IPS-18c (cell line): ENCODE measurements around the gene TMCC2.
"Not testable (repeated sequence)": the region's sequence is repeated elsewhere in the genome, so short reads cannot be mapped to it uniquely, and the experiment has no call there.

Experiments
- H3K4me3 ChIP-seq: 2 replicates; pipeline ENCODE4 v1.7.0; 2013; ENCODE audit warnings: low read depth, mild to moderate bottlenecking, low read length, moderate library complexity; ENCODE audit not compliant: insufficient read depth
- H3K9me3 ChIP-seq: one replicate; pipeline ENCODE4 v1.6.1; 2013; ENCODE audit warnings: mild to moderate bottlenecking, low read length, moderate library complexity; ENCODE audit not compliant: control insufficient read depth, insufficient read depth

TMCC2 gene

GRCh38 chr1:205232945-205233397, 5.2 kb downstream of the TMCC2 start:
- Histone ChIP-seq H3K9me3 (no peaks in the 10 kb centered on the region), H3K4me3 (no peak overlapping the region)

- not testable (repeated sequence) for H3K4me3 ChIP-seq, H3K9me3 ChIP-seq
These were observed 6.2 kb downstream of the TMCC2 start for GRCh38 chr1:205233986-205234385.

- Histone ChIP-seq H3K4me3 (no peak overlapping the region), H3K9me3 (no peaks in the 10 kb centered on the region)
These were observed 8.2 kb downstream of the TMCC2 start for GRCh38 chr1:205235951-205236350.

- H3K9me3 ChIP-seq = no peaks in the 10 kb centered on the region
- no peak overlapping the region for H3K4me3 ChIP-seq
These were observed 8.8 kb downstream of the TMCC2 start for GRCh38 chr1:205236526-205236925.

- Histone ChIP-seq H3K9me3 (no peaks in the 10 kb centered on the region), H3K4me3 (no peak overlapping the region)
These were observed 9.3 kb downstream of the TMCC2 start for GRCh38 chr1:205236951-205237475.

GRCh38 chr1:205237526-205238484, 10.1 kb downstream of the TMCC2 start:
- no peak overlapping the region for H3K4me3 ChIP-seq
- no peaks in the 10 kb centered on the region for H3K9me3 ChIP-seq

- no peaks in the 10 kb centered on the region for H3K9me3 ChIP-seq
- no peak overlapping the region for H3K4me3 ChIP-seq
These were observed 11.3 kb downstream of the TMCC2 start for GRCh38 chr1:205239078-205239477.

GRCh38 chr1:205240118-205240517, 12.4 kb downstream of the TMCC2 start:
- no peak overlapping the region for H3K4me3 ChIP-seq
- no peaks in the 10 kb centered on the region for H3K9me3 ChIP-seq

- no peaks in the 10 kb centered on the region for H3K9me3 ChIP-seq
- no peak overlapping the region for H3K4me3 ChIP-seq
These were observed 12.8 kb downstream of the TMCC2 start for GRCh38 chr1:205240569-205240968.

- H3K9me3 ChIP-seq = no peaks in the 10 kb centered on the region
These were observed 13.8 kb downstream of the TMCC2 start for GRCh38 chr1:205241366-205242030.

GRCh38 chr1:205243350-205244191, 15.8 kb downstream of the TMCC2 start:
- no peak overlapping the region for H3K4me3 ChIP-seq
- H3K9me3 ChIP-seq = no peaks in the 10 kb centered on the region

More at GRCh38 chr1:205241366-205242030, 13.8 kb downstream of the TMCC2 start:
- H3K4me3 ChIP-seq = no peak overlapping the region; the same call in 1 of the 2 replicates

GRCh38 chr1:205244384-205244783, 16.6 kb downstream of the TMCC2 start:
- Histone ChIP-seq H3K4me3 (no peak overlapping the region), H3K9me3 (no peaks in the 10 kb centered on the region)

GRCh38 chr1:205245096-205245495, 17.4 kb downstream of the TMCC2 start:
- no peak overlapping the region for H3K4me3 ChIP-seq
- no peaks in the 10 kb centered on the region for H3K9me3 ChIP-seq

- no peaks in the 10 kb centered on the region for H3K9me3 ChIP-seq
- H3K4me3 ChIP-seq = no peak overlapping the region
These were observed 18.8 kb downstream of the TMCC2 start for GRCh38 chr1:205246351-205247119.

GRCh38 chr1:205247130-205247921, 19.6 kb downstream of the TMCC2 start:
- no peaks in the 10 kb centered on the region for H3K9me3 ChIP-seq
- no peak overlapping the region for H3K4me3 ChIP-seq
